K562 (cell line): ENCODE measurements around the gene TFEB. TPM values are rescaled to one million over a fixed set of nuclear protein-coding genes. Genes with fewer than 3 reads are reported as not detected.

Experiments
- ATAC-seq: fragments of 200-7000 bp; cut with Tn5 transposase; 3 replicates; pipeline ENCODE4 v1.9.1; 2020; ENCODE audit warnings: moderate library complexity
- BruUV-seq: library from RNA; stranded (reverse); fragments of 400-500 nt; replicated peaks from 2 replicates; lab custom pipeline; 2021; lab: Mats Ljungman, UMichigan
- CTCF ChIA-PET: fragments of 300-600 bp; formaldehyde crosslinking; extraction: SDS; loops from one replicate; lab custom pipeline; 2021; ENCODE audit warnings: low intra/inter-chr PET ratio; lab: Yijun Ruan, JAX
- POLR2A ChIA-PET: fragments of 300-600, 350-650 bp; sonication (Branson Sonifier 250); formaldehyde crosslinking; extraction: SDS; loops from one replicate; lab custom pipeline; 2021; ENCODE audit warnings: antibody characterized with exemption, inconsistent platforms; lab: Yijun Ruan, JAX
- DNase-seq, 4 experiments: peaks; one replicate each; pipeline versions ENCODE4 v3.0.0 to v3.0.0-alpha.2; 2011 to 2018; ENCODE audit warnings: low spot score in 3 of 4, mixed read lengths in 3 of 4; ENCODE audit errors: extremely low read depth in 1 of 4
- FAIRE-seq: peaks from 2 replicates; lab custom pipeline; 2011; peaks lifted over from hg19 to GRCh38; lab: Jason Lieb, UNC
- H2AFZ ChIP-seq: 2 replicates; pipeline ENCODE4 v1.6.0; 2011; ENCODE audit warnings: low read depth, low read length, control low read depth, inconsistent platforms
- H3K27ac ChIP-seq: fragments of 200-600 bp; 3 replicates; pipeline ENCODE4 v1.8.0; 2011; ENCODE audit warnings: low read depth, mild to moderate bottlenecking, control low read depth, inconsistent platforms, low read length, moderate library complexity, mixed read lengths; ENCODE audit errors: extremely low read depth
- H3K27me3 ChIP-seq, 2 experiments: fragments of 300-600 bp in 1 of 2; 2 replicates in 1 of 2; 3 replicates in 1 of 2; pipeline versions ENCODE4 v1.6.0 to v1.8.0; 2011; ENCODE audit warnings: inconsistent platforms in 2 of 2, low read length in 2 of 2, mild to moderate bottlenecking in 1 of 2, mixed read lengths in 1 of 2, moderate library complexity in 1 of 2; ENCODE audit not compliant: control insufficient read depth in 2 of 2, insufficient read depth in 2 of 2
- H3K36me3 ChIP-seq: fragments of 300-600 bp; 3 replicates; pipeline ENCODE4 v1.8.0; 2011; ENCODE audit warnings: mild to moderate bottlenecking, low read length, inconsistent platforms; ENCODE audit not compliant: control insufficient read depth, insufficient read depth
- H3K4me1 ChIP-seq, 2 experiments: fragments of 200-600 bp in 1 of 2; replicated peaks in 1 of 2; 2 replicates in 1 of 2; 3 replicates in 1 of 2; pipeline versions ENCODE4 v1.5.1 to v1.8.0; 2011; ENCODE audit warnings: inconsistent platforms in 2 of 2, low read length in 2 of 2, mild to moderate bottlenecking in 1 of 2, mixed read lengths in 1 of 2, moderate library complexity in 1 of 2; ENCODE audit not compliant: control insufficient read depth in 2 of 2, insufficient read depth in 2 of 2
- H3K4me2 ChIP-seq: 2 replicates; pipeline ENCODE4 v1.6.1; 2011; ENCODE audit warnings: low read length, control low read depth, inconsistent platforms, mixed read lengths; ENCODE audit not compliant: insufficient read depth
- H3K4me3 ChIP-seq: fragments of 200-600 bp; sonication (generic), shearing (Covaris generic); 2 replicates; pipeline ENCODE4 v1.5.1; 2016; ENCODE audit warnings: control low read depth, inconsistent platforms
- H3K79me2 ChIP-seq: fragments of 200-600 bp; 3 replicates; pipeline ENCODE4 v1.8.0; 2011; ENCODE audit warnings: low read length, inconsistent platforms; ENCODE audit not compliant: control insufficient read depth, insufficient read depth
- H3K9ac ChIP-seq, 2 experiments: 2 replicates each; pipeline versions ENCODE4 v1.6.0 to v1.6.1; 2011; ENCODE audit warnings: low read depth in 2 of 2, low read length in 2 of 2, control low read depth in 1 of 2, inconsistent platforms in 1 of 2, mild to moderate bottlenecking in 1 of 2, mixed read lengths in 1 of 2; ENCODE audit not compliant: insufficient read depth in 1 of 2
- H3K9me1 ChIP-seq: one replicate; pipeline ENCODE4 v1.6.0; 2011; ENCODE audit warnings: inconsistent platforms, mild to moderate bottlenecking, low read length, moderate library complexity; ENCODE audit not compliant: control insufficient read depth, insufficient read depth
- H3K9me3 ChIP-seq: replicated peaks from 2 replicates; pipeline ENCODE4 v1.5.1; 2011; ENCODE audit warnings: low read depth, low read length, inconsistent platforms; ENCODE audit not compliant: control insufficient read depth, insufficient read depth
- H4K20me1 ChIP-seq: replicated peaks from 2 replicates; pipeline ENCODE4 v1.6.1; 2011; ENCODE audit warnings: low read length, inconsistent platforms, mixed read lengths; ENCODE audit not compliant: control insufficient read depth, insufficient read depth
- ATF1 ChIP-seq, 2 experiments: fragments of 450-650 bp in 1 of 2; IDR thresholded peaks; 2 replicates each; pipeline ENCODE4 v1.6.1; 2016; ENCODE audit warnings: missing compliant biosample characterization in 1 of 2, missing genetic modification characterization in 1 of 2
- BCOR ChIP-seq: fragments of 450-650 bp; IDR thresholded peaks from 2 replicates; pipeline ENCODE4 v1.6.1; 2016
- CAMTA2 ChIP-seq: fragments of 250-450 bp; sonication (Bioruptor Pico); conservative IDR thresholded peaks from 2 replicates; pipeline ENCODE4 v1.5.1; 2022
- TCF3 ChIP-seq: sonication (generic); formaldehyde crosslinking; IDR thresholded peaks from 2 replicates; pipeline ENCODE4 v1.4.0; 2020; ENCODE audit warnings: mild to moderate bottlenecking, missing genetic modification reagents
- ZC3H11A ChIP-seq: IDR thresholded peaks from 2 replicates; pipeline ENCODE4 v1.6.1; 2012; ENCODE audit warnings: low read depth, low read length, improper control_type of control experiment
- ZFP1 ChIP-seq: fragments of 450-650 bp; formaldehyde crosslinking; IDR thresholded peaks from 2 replicates; pipeline ENCODE4 v1.4.0; 2020; ENCODE audit warnings: mild to moderate bottlenecking, mixed read lengths
- ZNF507 ChIP-seq: conservative IDR thresholded peaks from 2 replicates; pipeline ENCODE4 v1.6.1; 2017; ENCODE audit warnings: missing genetic modification characterization, missing compliant biosample characterization
- WGBS: fragments of 100-300 bp; shearing (Covaris generic); methylation state at CpG from one replicate; pipeline ENCODE4 v1.1.6; 2016; ENCODE audit warnings: low coverage, mixed read lengths; ENCODE audit not compliant: insufficient coverage; ENCODE audit errors: missing lambda C conversion rate; 5-methylcytosine and 5-hydroxymethylcytosine counted together
- in situ Hi-C: fragments of 300-500 bp; cut with MboI; formaldehyde crosslinking; loops from 4 replicates; pipeline ENCODE4 v1.15.0; 2018; ENCODE audit warnings: inconsistent platforms, mixed read lengths
- intact Hi-C: fragments of 100-400 bp; cut with micrococcal nuclease; formaldehyde crosslinking; loops from 2 replicates; pipeline ENCODE4 v1.14.2; 2022
- polyA plus RNA-seq, 8 experiments: library from polyadenylated mRNA; depleted of rRNA in 4 of 8; stranded (reverse) in 5 of 8; unstranded in 3 of 8; fragments of >200 nt; fragmentation: Nextera tagmentation in 2 of 8; fragmentation: Illumina TruSeq in 1 of 8; extraction: Ambion mirVana in 2 of 8; extraction: Trizol in 1 of 8; gene quantifications; 2 replicates each; pipeline versions ENCODE4 v1.2.1 to v1.2.3, GENCODE V29; 2011 to 2014; ENCODE audit warnings: inconsistent platforms in 1 of 8, missing spikeins in 1 of 8
- total RNA-seq, 7 experiments: library from RNA; depleted of rRNA in 6 of 7; stranded (reverse); fragments of >200 nt in 6 of 7; fragmentation: Illumina TruSeq in 2 of 7; extraction: Trizol in 2 of 7; gene quantifications; 2 replicates each; pipeline versions ENCODE4 v1.2.1 to v1.2.3, GENCODE V29; 2011 to 2021; ENCODE audit warnings: low replicate concordance in 1 of 7
- TF ChIP-seq, protein P1 (sequence below): sonication (generic); formaldehyde crosslinking; IDR thresholded peaks from 2 replicates; pipeline ENCODE4 v1.8.0; 2022; ENCODE audit warnings: mild to moderate bottlenecking, missing genetic modification reagents
- TF ChIP-seq, protein P2 (sequence below): sonication (generic); formaldehyde crosslinking; IDR thresholded peaks from 2 replicates; pipeline ENCODE4 v1.8.1; 2023; ENCODE audit warnings: mild to moderate bottlenecking, missing genetic modification reagents

Gene TFEB
- total and polyA plus RNA-seq, 9 of the 15 experiments (the other 6 are each of a cell fraction or from before 2014, with no cell fraction given) = 0.04 to 4.7 (median 2.0) TPM

DNA sequence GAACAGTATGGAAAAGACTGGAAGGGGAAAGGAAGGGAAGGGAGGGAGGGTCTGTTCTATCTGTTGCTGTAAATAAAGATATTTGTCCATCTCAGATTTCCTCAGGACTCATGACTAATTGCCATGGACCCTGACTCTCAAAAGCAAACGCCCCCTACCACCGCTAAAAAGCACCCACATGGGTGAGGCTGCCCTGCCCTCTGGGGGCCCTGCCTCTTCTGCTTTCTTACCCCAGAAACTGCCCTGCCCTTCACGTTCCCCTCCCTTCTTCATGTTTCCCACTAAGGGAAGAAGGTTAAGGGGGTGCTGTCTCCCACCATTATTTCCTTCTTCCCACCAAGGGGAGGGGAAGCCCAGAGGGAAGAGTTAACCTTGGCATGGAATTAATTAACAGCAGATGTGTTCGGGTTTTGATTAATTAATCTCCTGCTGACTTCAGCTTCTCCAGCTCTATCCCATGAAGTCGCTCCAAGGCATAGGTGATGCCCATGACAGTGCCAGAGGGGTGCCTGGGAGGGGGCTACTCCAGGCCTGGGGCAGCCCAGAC lies 81.2 kb downstream of the TFEB start:
- H3K9me1 ChIP-seq = no peaks in the 10 kb centered on the region
- peaks cover 16% of the 10 kb centered on the region; the same call in 1 of the 2 replicates for H4K20me1 ChIP-seq
- ChIA-PET CTCF (interaction anchor here (0.6 kb wide), 1 partner anchor 114 kb away, joined by 3 read pairs; no protein-coding TSS in a partner anchor), POLR2A (interaction anchor here (0.6 kb wide), 2 partner anchors 12 to 20 kb away, joined by 3 to 4 read pairs; no protein-coding TSS in a partner anchor)
- H3K36me3 ChIP-seq = no peaks in the 10 kb centered on the region
- no peak overlapping the region for H3K27ac ChIP-seq
- BruUV-seq = no TSS peak
- FAIRE-seq = no peak
- WGBS = 1% methylated on average over 5 of the region's 5 CpGs
- no peak for DNase-seq
- H3K27me3 ChIP-seq = peaks cover 62 to 77% of the 10 kb centered on the region in 2 experiments
- H3K4me1 ChIP-seq = peaks cover 0 to 13% of the 10 kb centered on the region in 2 experiments; a peak in 1 of 5 replicates
- H3K4me3 ChIP-seq = no peak overlapping the region
- no peak overlapping the region for H3K4me2 ChIP-seq
- no peak overlapping the region for H2AFZ ChIP-seq
- no peak for TF ChIP-seq ZC3H11A
- TF ChIP-seq, all 486 proteins: peak for 0
- in situ Hi-C loops (no loop called here), intact Hi-C loops (no loop called here)
- no peak for ATAC-seq
- Histone ChIP-seq H3K79me2 (no peaks in the 10 kb centered on the region), H3K9ac (no peak overlapping the region), H3K9me3 (no peaks in the 10 kb centered on the region)

DNA sequence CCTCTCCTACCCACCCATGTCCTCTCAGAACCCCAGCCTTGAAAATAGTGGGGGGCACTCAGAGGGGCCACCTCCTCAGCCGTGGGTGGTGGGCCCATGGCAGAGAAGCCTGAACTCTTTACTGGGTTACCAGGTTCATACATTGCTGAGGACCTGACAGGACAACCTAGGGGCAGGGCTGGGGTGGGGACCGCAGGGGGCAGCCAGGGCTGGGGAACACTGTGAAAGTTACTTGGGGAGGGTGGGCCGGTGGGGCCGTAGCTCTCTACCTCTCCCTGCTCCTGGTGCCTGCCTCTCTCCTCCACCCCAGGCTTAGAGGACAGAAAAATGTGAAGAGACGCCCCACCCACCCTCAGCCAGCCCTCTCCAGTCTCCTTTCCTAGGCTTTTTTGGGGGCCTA lies 81.7 kb downstream of the TFEB start:
- peaks cover 0 to 13% of the 10 kb centered on the region in 2 experiments; a peak in 1 of 5 replicates for H3K4me1 ChIP-seq
- H3K4me2 ChIP-seq = no peak overlapping the region
- H3K9me3 ChIP-seq = no peaks in the 10 kb centered on the region
- FAIRE-seq (no peak), ATAC-seq (no peak), DNase-seq (no peak)
- intact Hi-C loops (no loop called here), in situ Hi-C loops (no loop called here)
- no peaks in the 10 kb centered on the region for H3K36me3 ChIP-seq
- H3K4me3 ChIP-seq = no peak overlapping the region
- no peaks in the 10 kb centered on the region for H3K79me2 ChIP-seq
- H3K27ac ChIP-seq = no peak overlapping the region
- H3K9ac ChIP-seq = no peak overlapping the region
- CTCF ChIA-PET = no interaction called here
- peaks cover 17% of the 10 kb centered on the region; the same call in 1 of the 2 replicates for H4K20me1 ChIP-seq
- no peaks in the 10 kb centered on the region for H3K9me1 ChIP-seq
- BruUV-seq = no TSS peak
- no peak for TF ChIP-seq TCF3
- no peak for TF ChIP-seq ZNF507 (tag)
- TF ChIP-seq ATF1 (CRISPR knock-in tag; IDR thresholded peaks at IDR 0.05) = no peak
- TF ChIP-seq ATF1 (tag; IDR thresholded peaks at IDR 0.05) = no peak
- no peak for TF ChIP-seq ZFP1
- TF ChIP-seq CAMTA2 (CRISPR knock-in tag) = no peak
- TF ChIP-seq, protein P1, sequence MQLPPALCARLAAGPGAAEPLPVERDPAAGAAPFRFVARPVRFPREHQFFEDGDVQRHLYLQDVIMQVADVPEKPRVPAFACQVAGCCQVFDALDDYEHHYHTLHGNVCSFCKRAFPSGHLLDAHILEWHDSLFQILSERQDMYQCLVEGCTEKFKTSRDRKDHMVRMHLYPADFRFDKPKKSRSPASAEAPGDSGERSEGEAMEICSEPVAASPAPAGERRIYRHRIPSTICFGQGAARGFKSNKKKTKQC (CRISPR knock-in tag) = no peak
- TF ChIP-seq BCOR = no peak
- TF ChIP-seq, protein P2, sequence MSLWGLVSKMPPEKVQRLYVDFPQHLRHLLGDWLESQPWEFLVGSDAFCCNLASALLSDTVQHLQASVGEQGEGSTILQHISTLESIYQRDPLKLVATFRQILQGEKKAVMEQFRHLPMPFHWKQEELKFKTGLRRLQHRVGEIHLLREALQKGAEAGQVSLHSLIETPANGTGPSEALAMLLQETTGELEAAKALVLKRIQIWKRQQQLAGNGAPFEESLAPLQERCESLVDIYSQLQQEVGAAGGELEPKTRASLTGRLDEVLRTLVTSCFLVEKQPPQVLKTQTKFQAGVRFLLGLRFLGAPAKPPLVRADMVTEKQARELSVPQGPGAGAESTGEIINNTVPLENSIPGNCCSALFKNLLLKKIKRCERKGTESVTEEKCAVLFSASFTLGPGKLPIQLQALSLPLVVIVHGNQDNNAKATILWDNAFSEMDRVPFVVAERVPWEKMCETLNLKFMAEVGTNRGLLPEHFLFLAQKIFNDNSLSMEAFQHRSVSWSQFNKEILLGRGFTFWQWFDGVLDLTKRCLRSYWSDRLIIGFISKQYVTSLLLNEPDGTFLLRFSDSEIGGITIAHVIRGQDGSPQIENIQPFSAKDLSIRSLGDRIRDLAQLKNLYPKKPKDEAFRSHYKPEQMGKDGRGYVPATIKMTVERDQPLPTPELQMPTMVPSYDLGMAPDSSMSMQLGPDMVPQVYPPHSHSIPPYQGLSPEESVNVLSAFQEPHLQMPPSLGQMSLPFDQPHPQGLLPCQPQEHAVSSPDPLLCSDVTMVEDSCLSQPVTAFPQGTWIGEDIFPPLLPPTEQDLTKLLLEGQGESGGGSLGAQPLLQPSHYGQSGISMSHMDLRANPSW (CRISPR knock-in tag) = no peak
- POLR2A ChIA-PET = no interaction called here
- no peak overlapping the region for H2AFZ ChIP-seq
- WGBS = 0% methylated on average over 3 of the region's 5 CpGs
- peaks cover 58 to 72% of the 10 kb centered on the region in 2 experiments for H3K27me3 ChIP-seq
